HG03097 (cell line): Measurements from ENCODE around the gene INO80E.
"Not testable (repeated sequence)": the region's sequence is repeated elsewhere in the genome, so short reads cannot be mapped to it uniquely, and the experiment has no call there.

Experiments used
- ATAC-seq: cut with Tn5 transposase; IDR thresholded peaks from one replicate; pipeline ENCODE4 v1.9.1; 2021; ENCODE audit not compliant: unreplicated experiment, low FRiP score

INO80E gene, protein sequence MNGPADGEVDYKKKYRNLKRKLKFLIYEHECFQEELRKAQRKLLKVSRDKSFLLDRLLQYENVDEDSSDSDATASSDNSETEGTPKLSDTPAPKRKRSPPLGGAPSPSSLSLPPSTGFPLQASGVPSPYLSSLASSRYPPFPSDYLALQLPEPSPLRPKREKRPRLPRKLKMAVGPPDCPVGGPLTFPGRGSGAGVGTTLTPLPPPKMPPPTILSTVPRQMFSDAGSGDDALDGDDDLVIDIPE

DNA sequence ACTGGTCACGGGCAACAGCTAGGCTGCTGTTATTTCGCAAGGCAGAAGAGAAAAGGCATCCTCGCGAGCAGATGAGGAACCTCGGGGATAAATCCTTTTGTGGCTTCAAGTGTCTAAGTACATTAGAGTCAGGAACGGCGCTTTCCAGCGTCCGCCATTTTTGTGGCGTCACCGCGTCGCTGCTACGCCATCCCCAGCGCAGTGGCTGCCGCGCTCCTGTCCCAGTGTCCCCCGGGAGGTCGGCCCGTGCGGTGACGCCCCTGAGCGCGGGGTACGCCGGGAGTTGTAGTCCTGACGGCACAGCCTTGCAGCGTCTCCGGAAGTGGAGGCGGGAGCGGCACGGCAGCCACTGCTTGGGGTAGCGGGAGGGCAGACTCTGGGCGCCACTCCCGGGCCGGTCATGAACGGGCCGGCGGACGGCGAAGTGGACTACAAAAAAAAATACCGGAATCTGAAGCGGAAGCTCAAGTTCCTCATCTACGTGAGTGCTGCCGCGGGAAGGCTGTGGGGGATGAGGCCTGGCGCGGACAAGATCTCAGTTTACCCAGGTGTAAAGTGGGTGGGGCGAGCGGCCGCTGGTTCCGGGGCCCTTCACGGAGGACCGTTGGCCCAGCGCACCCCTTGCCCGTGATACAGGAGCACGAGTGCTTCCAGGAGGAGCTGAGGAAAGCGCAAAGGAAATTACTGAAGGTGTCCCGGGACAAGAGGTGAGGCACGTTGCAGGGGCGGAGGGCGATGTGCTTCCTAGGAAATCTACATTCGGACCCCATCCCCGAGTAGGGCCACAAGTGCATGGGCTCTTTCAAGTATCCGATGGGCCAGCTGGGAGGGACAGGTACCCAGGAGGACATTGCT lies at the start of gene INO80E:
Gene INO80E, plus strand, starts transcription at position 331 of the 855 bp plus-strand sequence. Its CDS starts 70 bp downstream, at position 401.
- peak; percentile 85 for ATAC-seq

DNA sequence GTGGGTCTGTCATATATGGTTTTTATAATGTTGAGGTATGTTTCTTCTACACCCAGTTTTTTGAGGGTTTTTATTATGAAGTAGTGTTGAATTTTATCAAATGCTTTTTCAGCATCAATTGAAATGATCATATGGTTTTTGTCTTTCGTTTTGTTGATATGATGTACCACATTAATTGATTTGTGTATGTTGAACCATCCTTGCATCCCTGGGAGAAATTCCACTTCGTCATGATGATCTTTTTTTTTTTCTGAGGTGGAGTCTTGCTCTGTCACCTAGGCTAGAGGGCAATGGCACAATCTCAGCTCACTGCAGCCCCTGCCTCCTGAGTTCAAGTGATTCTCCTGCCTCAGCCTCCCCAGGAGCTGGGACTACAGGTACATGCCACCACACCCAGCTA lies 48.1 kb upstream of the INO80E start:
- no peak for ATAC-seq

DNA sequence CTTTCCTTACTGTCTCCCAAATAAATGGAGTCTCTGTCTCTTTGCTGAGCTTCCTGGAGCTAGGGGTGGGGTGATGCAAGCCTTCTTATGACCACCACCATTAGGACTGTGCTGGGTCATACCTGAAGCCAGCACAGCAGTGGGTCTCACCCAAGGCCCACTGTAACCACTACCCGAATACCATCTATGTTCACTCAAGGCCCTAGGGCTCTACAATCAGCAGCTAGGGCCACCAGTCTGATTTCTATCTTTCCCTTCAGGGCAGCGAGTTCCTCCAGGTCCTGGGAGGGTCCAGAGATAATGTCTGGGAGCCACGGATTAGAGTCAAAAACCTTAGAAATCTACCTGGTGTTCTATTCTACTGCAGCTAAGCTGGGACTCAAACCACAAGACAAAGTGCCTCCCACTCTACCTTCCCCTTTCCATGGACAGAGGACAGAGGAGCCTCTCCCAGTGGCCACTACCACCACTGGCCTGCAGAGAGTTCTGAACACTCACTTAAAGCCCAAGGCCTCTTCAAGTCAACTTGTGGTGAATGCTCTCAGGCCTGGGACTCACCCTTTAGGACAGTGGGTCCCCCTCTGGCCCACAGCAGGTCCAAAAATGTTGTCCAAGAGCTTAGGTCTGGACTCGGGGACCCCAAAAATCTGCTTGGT lies 45.1 kb upstream of the INO80E start:
- ATAC-seq = no peak

DNA sequence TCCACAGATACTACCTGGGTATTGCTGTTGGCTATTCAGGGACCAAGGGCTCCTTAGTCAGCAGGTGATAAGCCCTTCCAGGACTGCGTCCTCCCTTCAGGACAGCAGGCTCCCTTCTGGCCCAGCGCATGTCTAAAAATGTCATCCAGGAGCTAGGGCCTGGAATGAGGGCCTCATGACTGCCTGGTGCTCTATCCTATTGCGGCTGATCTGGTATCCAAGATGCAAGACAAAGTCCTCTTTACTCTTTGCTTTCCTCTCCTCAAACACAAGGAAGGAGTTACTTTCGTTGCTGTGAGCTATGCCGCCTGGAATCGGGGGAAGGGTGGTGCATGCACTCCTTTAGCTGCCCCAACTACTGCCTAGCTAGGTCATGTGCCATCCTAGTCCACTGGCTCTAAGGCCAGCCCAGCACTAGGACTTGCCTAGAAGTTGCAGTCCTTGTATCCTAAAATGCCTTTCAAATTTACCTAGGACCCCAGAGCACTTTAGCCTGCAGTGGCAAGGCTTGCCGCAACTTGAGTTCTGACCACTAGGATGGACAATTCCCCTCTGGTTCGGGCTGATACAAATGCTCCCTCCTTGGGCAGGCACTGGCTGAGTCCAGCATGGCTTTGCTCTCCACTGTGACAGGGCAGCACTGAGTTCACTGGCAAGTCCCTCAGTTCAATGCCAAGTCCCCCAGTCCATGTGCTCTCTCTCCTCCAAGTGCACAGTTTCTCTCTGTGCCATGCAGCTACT lies 44.2 kb upstream of the INO80E start:
- ATAC-seq = no peak

DNA sequence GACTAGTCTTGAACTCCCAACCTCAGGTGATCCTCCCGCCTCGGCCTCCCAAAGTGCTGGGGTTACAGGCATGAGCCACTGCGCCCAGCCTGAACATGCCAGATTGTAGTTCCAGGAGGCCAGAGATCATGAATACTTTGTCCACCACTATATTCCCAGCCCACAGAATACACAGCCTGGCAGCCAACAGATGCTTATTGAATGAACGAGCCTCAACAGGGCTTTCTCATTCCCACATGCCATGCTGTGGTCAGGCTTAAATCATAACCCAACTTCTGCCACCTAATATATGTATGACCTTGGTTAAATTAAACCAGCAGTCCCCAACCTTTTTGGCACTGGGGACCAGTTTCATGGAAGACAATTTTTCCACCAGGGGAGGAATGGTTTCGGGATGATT lies 37.3 kb upstream of the INO80E start:
- ATAC-seq = no peak

DNA sequence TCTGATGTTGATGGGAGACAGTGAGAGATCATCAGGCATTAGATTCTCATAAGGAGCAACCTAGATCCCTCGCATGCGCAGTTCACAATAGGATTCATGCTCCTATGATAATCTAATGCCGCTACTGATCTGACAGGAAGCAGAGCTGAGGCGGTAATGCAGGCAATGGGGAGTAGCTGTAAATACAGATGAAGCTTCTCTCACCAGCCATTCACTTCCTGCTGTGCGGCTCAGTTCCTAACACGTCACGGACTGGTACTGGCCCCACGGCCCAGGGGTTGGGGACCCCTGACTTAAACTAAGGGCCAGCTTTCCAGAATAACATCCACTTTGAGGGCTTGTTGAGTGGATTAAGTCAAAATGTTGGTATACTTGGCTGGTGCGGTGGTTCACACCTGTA lies 36.7 kb upstream of the INO80E start:
- no peak for ATAC-seq

DNA sequence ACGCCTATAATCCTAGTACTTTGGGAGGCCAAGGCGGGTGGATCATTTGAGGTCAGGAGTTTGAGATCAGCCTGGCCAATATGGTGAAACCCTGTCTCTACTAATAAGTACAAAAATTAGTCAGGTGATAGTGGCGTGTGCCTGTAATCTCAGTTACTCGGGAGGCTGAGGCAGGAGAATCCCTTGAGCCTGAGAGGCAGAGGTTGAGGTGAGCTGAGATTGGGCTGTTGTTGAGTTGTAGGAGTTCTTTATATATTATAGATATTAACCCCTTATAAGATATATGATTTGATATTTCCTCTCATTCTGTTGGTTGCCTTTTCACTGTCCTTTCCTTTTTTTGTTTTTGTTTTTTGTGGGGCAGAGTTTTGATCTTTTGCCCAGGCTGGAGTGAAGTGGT lies 36.2 kb upstream of the INO80E start:
- not testable (repeated sequence) for ATAC-seq

DNA sequence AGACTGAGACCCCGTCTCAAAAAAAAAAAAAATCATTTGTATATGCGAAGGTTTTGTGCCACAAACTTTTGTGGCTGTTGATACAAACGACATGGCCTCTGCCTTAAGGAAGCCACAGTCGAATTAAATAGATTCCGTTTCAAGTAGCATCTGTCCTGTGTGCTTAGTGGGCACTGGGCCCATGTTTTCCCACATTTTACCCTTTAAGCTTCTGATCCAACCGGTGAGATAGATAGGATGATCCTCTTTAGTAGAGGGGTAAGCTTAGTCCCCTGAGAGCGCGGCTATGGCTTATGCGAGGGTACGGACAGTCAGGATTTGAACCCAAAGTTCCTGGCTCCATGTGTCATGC lies 34.9 kb upstream of the INO80E start:
- no peak for ATAC-seq

DNA sequence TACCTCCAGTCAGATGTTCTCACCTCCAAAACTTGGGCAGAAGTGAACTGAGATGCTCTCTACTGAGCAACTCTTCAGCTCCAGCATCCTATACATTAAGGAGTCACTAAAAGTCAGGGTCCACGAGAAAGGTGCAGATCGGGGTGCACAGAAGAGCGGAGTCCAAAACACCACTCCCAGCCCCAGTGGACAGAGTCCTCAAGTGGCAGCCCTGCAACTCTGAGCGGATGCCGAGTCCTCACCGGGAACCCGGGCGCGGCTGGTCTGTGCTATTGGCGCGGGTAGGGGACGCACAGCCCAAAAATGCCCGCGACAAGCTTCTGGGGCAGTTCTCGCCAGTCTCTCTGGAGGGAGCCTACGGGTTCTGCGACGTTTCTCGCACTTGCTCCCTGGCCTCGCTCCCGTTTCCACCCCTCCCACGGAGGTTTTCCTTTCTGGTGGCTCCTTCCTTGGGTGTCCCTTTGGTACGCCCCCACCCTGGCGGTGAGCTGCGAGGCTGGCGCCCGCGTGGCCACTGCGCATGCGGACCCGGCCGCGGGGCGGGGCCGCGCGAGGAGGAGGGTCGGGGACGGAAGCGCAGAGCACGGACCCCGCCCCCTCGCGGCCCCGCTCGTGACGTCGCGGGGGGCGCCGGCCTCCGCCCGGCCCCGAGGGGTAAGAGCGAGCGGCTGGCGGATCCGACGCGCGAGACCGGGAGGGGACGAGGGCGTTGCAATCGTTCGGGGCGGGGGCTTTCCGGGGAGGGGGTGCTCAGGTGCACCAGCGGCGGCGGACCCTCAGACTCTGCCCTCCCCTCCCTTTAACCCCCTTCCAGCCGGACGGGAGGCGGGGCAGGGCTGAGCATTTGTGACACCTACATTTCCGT lies 34.3 kb upstream of the INO80E start, which contains the start of gene TMEM219:
Gene TMEM219, plus strand, starts transcription at position 601 of the 865 bp plus-strand sequence. CDS start 1,065 bp downstream, outside the sequence.
- ATAC-seq = peak; percentile 79

DNA sequence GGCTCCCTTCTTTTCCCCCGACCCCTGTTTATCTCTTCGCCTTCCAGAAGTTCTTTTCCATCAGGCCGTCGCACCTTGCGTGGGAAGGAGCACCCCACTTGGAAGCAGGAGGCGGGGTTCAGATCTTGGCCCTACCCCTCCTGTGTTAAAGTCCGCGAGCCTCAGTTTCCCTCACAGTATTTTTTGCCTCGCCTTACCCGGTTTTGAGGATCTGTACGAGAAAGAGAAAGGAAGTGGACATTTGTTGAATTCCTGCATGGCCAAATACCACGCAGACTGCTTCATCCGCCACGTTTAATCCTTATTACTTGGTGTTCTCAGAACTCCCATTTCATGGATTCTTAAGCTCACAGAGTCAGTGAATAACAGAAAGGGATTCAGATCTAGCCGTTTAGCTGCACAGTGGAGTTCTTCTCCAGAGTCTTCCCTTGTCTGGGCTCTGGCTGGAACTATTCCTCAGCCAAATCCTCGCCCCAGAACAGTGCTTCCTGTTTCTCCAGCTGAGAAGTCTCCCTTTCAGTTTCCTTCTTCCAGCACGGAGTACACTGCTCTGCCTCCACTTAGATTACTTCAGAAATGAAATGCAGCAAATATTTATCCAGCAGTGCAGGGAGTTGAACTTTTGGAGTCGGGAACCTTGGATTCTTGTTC lies 33.6 kb upstream of the INO80E start:
- ATAC-seq = peak; percentile 6

DNA sequence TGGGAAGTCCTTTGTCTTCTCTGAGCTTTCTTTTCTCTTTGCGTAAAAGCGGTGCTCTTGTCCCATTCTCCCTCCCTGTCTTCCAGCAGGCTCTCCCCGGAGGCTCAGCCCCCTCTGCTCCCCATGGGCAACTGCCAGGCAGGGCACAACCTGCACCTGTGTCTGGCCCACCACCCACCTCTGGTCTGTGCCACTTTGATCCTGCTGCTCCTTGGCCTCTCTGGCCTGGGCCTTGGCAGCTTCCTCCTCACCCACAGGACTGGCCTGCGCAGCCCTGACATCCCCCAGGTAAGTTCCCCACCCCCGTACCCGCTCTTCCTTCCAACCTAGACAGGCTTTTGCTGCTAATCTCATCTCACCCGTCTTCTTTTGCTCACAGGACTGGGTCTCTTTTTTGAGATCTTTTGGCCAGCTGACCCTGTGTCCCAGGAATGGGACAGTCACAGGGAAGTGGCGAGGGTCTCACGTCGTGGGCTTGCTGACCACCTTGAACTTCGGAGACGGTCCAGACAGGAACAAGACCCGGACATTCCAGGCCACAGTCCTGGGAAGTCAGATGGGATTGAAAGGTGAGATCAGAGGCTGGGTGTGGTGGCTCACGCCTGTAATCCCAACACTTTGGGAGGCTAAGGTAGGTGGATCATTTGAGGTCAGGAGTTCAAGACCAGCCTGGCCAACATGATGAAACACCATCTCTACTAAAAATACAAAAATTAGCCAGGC lies 32.9 kb upstream of the INO80E start:
- no peak for ATAC-seq

DNA sequence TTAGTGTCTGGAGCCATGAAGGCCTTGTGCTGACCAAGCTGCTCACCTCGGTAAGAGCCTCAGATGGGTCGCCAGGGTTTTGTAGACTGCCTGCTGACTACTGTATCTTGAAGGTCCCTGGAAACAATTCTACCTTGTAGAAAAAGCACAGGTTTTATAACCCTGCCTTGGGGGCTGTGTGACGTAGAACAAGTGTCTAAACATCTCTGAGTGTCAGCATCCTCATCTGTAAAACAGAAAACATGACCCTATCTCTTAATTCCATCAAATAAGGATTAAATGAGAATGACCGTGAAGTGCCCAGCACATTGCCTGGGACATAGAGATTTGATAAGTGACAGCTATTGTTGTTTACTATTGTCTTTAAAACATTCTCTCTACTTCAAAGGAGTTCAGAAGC lies 27.8 kb upstream of the INO80E start:
- ATAC-seq = no peak

DNA sequence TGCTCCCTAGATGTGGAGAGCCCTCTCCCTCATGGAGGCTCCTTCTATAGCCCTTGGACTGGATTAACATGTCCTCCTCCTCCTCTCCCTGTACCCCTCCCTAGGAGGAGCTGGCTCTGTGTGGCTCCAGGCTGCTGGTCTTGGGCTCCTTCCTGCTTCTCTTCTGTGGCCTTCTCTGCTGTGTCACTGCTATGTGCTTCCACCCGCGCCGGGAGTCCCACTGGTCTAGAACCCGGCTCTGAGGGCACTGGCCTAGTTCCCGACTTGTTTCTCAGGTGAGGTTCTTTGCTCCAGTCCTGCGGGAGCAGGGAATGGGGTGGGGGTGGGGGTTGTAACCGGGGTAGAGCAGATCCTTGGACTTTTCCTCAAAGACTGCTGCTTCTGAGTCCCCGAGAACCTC lies 24.7 kb upstream of the INO80E start:
- no peak for ATAC-seq

DNA sequence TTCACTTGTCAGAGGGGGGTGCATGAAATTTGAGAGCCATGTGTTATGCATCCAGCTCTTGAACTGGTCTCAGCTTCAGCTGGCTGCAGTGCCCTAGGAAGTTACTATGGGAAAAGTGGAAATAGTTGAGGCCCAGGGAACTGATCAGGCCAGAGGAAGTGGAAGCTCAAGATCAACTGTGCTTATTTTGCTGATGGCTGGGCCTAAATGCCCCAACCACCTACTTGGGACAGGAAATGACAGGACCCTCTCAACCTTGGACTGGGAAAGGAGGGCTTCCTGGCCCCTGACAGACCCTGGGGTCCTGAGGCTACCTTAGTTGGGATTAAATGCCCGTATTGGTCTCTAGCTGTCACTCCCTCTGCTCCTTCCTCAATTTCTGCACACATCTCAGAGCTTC lies 23.5 kb upstream of the INO80E start:
- ATAC-seq = no peak

DNA sequence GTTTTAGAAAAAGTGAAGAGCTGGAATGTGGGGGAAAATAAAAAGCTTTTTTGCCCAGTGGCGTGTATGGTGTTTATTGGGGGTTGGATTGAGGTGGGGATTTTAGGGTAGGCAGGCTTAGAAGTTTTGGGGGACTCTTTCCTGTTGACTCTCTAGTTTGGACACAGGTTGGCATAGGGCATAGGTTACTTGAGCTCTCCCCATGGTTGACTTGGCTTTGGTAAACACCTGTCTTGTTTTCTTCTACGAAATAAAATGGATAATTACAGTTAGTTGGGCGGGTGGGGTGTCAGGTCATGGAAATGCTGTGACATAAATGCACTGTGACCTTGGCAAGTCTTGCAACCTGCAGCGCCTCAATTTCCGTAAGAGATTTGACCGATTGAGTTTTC lies 23.1 kb upstream of the INO80E start:
- no peak for ATAC-seq

DNA sequence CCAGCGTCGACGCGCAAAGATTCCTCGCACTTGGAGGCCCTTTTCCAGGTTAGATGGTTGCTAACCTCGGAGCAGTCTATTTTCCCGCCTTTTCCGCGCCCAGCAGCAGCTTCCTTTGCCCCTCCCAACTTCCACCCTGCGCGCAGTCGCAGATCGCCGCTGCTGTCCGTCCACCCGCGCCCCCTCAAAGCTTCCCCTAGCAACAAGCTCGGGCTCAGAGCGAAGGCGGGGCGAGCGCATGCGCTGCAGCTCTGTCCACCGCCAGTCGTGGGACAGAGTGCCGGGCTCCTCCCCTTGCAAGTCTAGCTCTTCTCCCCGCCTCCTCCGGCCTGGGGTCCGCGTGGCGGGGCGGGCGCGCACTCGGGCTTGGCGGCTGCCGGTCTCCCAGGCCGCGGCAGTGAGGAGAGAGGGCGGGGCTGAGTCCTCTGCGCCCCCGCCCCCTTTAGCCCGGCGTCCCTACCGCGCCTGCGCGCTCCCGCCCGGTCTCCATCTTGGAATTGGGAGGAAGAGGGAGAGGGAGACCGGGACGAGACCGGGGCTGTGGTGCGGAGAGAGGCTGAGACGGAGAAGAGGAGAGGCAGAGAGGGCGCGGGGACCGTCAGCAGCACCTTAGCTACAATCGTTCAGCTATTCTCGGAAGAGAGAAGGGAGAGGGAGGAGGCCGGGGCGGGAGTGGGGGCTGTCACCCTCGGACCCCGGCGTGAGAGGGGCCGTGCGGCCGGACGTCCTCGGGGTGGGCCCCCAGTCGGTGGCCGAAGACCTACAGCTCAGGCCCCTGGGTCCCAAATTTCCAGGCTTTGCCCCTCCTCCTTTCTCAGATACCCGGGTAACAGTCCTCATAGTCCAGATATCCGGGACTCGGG lies 22.4 kb upstream of the INO80E start, which contains the start of gene TAOK2:
Gene TAOK2, plus strand, starts transcription at position 485 of the 863 bp plus-strand sequence. CDS start 3,905 bp downstream, outside the sequence.
- peak; percentile 86 for ATAC-seq

DNA sequence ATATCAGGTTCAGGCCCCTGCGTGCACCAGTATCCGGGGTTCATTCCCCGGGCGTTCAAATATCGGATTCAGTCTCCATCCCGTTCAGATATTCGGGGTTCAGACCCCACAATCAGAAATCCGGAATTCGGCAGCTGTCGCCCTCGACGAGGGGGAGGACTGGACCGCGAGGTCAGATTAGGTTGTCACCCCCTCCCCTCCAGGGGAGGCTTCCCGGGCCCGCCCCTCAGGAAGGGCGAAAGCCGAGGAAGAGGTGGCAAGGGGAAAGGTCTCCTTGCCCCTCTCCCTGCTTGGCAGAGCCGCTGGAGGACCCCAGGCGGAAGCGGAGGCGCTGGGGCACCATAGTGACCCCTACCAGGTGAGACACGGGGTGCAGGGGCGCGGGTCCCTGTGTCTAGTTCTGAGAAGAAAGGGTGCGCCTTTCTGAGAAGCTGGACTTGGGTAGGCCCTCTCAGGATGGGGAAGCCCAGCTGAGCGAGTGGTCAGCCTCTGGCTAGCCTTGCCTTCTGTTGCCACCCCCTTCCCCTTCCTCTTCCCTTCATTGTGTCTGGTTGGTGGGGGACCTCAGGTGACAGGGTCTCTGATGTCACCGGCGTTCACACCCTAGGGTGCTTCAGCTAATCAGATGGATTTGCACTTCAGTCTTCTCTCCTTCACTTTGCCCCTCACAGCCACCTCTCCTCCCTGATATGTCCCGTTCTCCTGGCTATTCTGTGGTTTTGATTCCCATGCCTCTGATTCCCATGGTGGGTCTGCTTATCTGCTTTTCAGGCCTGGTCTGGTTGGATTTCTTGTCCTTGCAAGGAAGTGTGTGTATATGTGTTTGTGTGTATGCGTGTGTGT lies 21.5 kb upstream of the INO80E start:
- ATAC-seq = peak; percentile 5
